ENCODE results near the gene EFNA3.

The EFNA3 gene

DNA sequence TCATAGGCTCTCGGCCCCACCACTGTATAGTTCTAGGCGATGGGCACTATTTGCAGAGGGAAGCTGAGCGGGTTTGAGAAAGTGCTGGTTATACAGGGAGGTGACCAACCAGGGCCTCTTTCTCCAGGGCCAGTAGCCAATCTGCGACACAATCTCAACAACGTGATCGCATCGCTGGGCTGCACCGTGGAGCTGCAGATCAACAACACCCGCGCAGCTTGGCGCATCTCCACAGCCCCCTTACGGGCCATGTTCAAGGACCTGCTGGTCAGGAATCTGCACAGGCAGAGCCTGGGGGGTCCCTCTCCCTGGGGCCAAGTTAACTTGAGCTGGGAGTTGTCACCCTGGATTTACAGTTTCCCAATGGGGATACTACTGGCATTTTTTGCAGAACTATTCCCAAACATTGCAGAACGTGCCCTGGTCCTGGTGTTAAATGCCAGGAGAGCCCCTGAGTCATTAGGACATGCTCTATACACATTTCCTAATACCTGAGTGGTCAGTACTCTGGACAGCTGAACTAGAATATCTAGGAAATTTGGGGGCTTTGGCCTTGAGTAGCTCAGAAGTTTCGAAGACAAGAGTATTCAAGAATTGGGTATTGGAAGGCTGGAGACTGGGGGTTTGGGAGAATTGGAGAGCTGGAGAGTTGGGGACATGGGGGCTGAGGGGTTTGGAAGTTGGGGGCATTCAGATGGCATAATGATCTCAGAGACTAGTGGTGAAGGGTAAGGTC is 38.1 kb upstream of the EFNA3 start:
- H3K27ac Mint-ChIP-seq = no peak overlapping the region
- H3K4me3 Mint-ChIP-seq = no peak overlapping the region
- no peaks in the 10 kb centered on the region for H3K36me3 Mint-ChIP-seq (ENCODE audit: low read depth)
- peaks cover 2% of the 10 kb centered on the region for H3K27me3 Mint-ChIP-seq
- H3K4me1 Mint-ChIP-seq (ENCODE audit: low read depth) = peaks cover 7% of the 10 kb centered on the region
- H3K9me3 Mint-ChIP-seq = no peaks in the 10 kb centered on the region
- DNase-seq = no peak

DNA sequence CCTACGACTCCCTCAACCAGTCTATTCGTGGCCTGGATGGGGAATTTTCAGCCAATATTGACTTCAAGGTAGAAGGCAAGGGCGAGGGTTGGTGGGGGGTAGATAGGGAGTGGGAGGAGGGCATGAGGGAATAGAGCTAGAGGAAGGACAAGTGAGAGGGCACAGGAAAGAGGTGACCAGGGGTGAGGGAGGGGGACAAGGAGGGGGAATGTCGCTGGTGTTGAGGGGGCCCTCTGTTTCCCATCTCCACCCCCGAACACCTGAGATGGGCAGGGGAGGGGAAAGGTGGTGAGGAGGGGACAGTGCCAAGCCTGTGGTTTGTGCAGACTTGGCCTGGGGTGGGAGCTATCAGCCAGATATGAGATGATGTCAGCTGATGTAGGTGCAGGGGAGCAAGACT is 35.8 kb upstream of the EFNA3 start:
- Mint-ChIP-seq H3K9me3 (no peaks in the 10 kb centered on the region), H3K4me1 (ENCODE audit: low read depth) (peaks cover 7% of the 10 kb centered on the region), H3K27me3 (peaks cover 2% of the 10 kb centered on the region), H3K27ac (no peak overlapping the region), H3K4me3 (no peak overlapping the region), H3K36me3 (ENCODE audit: low read depth) (no peaks in the 10 kb centered on the region)
- DNase-seq = no peak

DNA sequence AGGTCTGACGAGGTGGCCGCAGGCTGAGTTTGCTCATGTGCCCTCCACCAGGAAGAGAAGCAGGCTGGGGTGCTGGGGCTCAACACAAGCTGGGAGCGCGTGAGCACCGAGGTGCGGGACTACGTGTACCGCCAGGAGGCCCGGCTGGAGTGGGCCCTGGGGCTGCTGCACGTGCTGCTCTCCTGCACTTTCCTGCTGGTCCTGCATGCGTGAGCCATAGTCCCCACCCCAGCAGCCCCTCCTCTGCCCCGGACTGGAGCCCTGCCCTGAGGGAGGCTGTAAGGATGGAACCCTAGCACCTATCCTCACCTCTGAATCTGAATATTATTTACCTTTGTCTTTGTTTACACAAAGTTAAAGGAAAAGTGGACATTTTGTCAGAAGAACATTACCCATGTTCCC is 35.3 kb upstream of the EFNA3 start:
- no peaks in the 10 kb centered on the region for H3K9me3 Mint-ChIP-seq
- H3K4me1 Mint-ChIP-seq (ENCODE audit: low read depth) = peaks cover 7% of the 10 kb centered on the region
- peaks cover 2% of the 10 kb centered on the region for H3K27me3 Mint-ChIP-seq
- H3K4me3 Mint-ChIP-seq = no peak overlapping the region
- H3K27ac Mint-ChIP-seq = no peak overlapping the region
- no peaks in the 10 kb centered on the region for H3K36me3 Mint-ChIP-seq (ENCODE audit: low read depth)
- no peak for DNase-seq

DNA sequence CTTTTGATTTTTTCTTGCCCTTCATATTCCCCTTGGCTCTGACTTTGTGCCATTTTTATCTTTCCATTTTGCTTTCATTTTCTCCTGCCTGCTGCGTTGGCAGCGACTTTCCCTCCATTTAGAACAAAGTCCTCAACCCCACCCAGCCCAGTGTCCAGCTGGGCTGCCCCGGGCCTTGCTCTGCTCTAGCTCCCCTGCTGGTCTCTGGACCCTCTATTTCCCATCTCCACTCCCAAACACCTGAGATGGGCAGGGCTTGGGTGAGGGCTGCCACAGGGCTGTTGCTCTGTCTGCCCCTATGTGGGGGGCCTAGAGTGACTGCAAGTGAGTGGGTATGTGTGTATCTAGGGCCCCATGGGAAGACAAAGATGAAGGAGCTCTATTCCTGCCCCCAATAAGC is 34.8 kb upstream of the EFNA3 start:
- Mint-ChIP-seq H3K4me3 (no peak overlapping the region), H3K9me3 (no peaks in the 10 kb centered on the region), H3K27me3 (no peaks in the 10 kb centered on the region), H3K36me3 (ENCODE audit: low read depth) (no peaks in the 10 kb centered on the region), H3K27ac (no peak overlapping the region), H3K4me1 (ENCODE audit: low read depth) (peaks cover 7% of the 10 kb centered on the region)
- DNase-seq = no peak

DNA sequence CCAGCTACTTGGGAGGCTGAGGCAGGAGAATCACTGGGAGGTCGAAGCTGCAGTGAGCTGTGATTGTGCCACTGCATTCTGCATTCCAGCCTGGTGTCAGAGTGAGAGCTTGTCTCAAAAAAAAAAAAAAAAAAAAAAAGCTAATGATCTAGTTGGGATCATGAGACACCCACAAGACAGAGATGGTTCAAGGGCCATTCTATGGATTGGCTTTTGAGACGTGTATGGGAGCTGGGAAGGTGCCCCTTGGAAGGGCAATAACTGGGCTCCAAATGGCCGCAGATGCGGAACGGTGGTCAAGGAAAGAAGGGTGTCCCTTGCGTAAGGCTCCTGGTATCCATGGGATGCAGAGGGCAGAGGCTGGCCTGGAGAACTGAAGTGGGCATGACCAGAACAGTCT is 34.3 kb upstream of the EFNA3 start:
- H3K27ac Mint-ChIP-seq = no peak overlapping the region
- H3K36me3 Mint-ChIP-seq (ENCODE audit: low read depth) = no peaks in the 10 kb centered on the region

DNA sequence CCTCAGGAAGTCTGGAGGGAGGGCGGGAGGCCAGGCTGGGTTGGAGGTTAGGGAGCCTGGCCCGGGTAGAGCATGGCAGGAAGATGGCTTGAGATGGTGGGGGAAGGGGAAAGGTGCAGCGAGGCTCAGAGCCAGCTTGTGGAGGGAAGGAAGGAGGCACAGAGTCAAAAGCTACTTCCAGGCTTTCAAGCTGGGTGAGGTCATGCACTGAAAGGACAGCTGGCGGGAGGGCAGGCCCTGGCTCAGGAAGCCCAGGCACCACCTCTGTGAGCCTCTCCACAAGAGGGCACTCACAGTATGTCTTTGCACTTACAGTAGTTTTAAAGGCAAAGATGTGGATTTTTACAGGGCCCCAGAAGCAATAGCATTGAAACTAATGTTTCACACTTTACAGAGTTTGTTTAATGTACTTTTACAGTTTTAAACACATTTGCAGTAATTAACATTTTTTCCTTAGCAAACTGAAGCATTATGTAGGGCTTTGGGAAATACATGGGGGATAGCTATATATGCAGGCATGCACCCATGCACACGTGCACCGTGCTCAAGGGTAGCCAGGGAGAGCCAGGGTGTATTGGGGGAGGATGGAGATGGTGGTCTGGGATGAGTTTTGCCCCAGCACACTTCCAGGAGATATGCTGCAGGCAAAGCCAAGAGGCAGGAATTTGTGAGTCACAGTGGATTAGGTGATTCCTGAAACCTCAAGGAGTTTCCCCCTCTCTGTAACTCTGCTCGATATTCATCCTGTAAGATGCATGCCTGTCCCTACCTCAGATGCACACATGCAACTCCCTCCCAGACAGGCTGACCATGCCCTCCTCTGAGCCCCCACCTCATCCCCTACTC is 33.6 kb upstream of the EFNA3 start:
- no peaks in the 10 kb centered on the region for H3K27me3 Mint-ChIP-seq
- DNase-seq = peak; percentile 55
- no peak overlapping the region for H3K4me3 Mint-ChIP-seq
- H3K9me3 Mint-ChIP-seq = no peaks in the 10 kb centered on the region
- no peak overlapping the region for H3K27ac Mint-ChIP-seq
- H3K4me1 Mint-ChIP-seq (ENCODE audit: low read depth) = peaks cover 12% of the 10 kb centered on the region
- H3K36me3 Mint-ChIP-seq (ENCODE audit: low read depth) = no peaks in the 10 kb centered on the region

More for the DNA sequence above, 34.3 kb upstream of the EFNA3 start:
- H3K9me3 Mint-ChIP-seq = no peaks in the 10 kb centered on the region
- H3K27me3 Mint-ChIP-seq = no peaks in the 10 kb centered on the region
- DNase-seq = no peak
- H3K4me3 Mint-ChIP-seq = no peak overlapping the region
- peaks cover 7% of the 10 kb centered on the region for H3K4me1 Mint-ChIP-seq (ENCODE audit: low read depth)

DNA sequence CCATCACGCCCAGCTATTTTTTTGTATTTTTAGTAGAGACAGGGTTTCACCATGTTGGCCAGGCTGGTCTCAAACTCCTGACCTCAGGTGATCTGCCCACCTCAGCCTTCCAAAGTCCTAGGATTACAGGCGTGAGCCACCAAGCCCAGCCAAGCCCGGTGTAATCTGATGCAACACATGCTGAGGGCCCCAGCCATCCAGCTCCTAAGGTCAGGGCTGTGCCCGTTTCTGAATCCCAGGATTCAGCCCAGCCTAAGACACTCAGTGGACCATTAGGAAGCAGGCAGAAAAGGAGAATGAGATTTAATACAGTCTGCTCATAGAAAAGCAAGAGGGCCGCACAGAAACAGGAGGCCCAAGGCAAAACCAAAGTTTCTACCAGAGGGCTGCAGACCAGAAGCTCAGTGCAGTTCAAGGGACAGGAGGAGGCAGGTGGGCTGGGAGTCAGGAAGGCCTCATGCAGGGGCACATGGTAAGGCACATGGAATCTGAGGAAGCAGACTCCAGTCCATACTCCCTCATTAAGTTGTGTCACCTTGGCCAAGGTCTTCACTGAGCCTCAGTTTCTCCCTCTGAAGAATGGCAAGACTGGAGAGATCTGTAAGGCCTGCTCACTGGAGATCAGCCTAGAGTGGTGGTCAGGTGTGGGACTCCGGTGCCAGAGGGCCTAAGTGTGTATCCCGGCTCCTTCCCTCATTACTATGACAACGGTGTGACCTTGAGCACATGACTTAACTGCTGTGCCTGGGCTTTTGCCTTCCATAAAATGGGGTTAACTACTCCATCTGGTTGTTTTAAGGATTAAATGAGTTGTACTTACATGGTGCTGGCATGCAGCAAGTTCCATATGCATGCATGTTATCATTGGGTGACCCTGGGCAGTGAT is 29.9 kb upstream of the EFNA3 start:
- Mint-ChIP-seq H3K27me3 (no peaks in the 10 kb centered on the region), H3K4me3 (no peak overlapping the region), H3K4me1 (ENCODE audit: low read depth) (peaks cover 34% of the 10 kb centered on the region), H3K36me3 (ENCODE audit: low read depth) (peaks cover 8% of the 10 kb centered on the region), H3K9me3 (no peaks in the 10 kb centered on the region), H3K27ac (no peak overlapping the region)
- DNase-seq = no peak

DNA sequence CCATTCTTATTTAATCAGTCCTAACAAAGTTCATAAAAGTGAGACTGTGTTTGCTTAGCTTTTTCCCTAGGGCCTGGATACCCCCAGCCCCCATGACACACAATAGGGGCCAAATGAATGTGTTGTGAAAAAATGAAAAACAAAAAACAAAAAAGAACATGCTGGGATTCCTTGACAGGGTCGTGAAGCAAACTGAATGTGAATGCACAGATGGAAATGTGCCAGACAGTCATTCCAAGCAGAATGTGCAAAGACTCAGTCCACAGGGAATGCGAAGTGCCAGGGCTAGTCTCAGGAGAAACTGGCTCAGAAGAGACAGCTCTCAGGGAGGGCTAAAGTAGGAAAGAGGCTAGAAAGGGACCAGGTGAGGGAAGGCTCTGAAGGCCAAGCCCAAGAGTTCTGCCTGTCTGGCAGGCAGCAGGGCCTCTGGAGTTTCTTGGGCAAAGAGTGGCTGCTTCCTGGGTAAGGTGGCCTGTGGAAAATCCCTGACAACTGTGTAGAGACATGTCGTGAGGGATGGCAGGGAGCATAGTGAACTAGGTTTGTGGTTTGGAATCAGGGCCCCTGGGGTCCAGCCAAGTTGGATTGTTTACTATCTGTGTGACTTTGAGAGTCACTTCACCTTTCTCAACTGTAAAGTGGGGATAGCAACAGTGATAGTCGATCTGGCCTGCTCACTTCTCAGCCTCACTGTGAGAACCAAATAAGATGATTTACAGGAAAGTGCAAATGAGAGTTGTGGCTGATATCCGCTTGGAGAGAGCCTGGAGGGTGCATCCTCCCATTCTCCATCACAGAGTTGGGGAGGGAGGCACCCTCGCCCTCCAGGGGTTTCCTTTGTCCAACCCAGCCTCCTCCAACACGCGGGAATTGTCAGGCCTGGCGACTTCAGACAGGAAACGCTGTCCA is 28.7 kb upstream of the EFNA3 start:
- Mint-ChIP-seq H3K27ac (peak overlapping the region; percentile 86), H3K9me3 (no peaks in the 10 kb centered on the region), H3K36me3 (ENCODE audit: low read depth) (peaks cover 16% of the 10 kb centered on the region), H3K27me3 (no peaks in the 10 kb centered on the region), H3K4me3 (peak overlapping the region; percentile 80), H3K4me1 (ENCODE audit: low read depth) (peaks cover 32% of the 10 kb centered on the region)
- DNase-seq = no peak

DNA sequence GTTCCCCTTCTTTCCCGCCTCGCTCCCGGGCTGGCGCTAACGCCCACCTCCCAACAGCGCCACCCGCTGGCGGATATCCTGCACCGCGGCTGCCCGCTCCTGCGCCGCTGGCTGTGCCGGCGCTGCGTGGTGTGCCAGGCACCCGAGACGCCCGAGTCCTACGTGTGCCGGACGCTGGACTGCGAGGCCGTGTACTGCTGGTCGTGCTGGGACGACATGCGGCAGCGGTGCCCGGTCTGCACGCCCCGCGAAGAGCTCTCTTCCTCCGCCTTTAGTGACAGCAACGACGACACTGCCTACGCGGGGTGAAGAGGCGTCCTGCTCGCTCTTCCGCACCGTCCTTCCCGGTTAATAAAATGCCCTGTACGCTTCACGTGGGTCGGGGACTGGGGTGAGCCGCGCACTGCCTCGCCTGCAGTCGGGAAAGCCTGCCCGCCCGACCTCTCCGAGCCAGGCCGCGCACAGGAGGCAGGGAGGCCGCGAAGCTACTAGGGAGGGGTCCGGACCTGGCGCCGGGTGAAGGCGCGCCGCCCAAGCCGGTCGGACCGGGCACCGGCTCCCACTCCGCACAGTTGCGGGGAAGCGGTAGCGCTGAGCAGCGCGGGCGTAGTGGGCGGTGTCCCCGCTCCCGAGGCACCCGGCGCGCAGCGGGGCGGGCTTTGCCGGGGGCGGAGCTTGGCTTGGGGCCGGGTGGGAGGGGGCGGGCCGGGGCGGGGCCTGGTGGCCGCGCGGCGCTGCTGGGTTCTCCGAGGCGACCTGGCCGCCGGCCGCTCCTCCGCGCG is 27.9 kb upstream of the EFNA3 start, which contains the start of gene ADAM15:
ADAM15 (plus strand) TSS at position 757 of the 782 bp plus-strand sequence. CDS start 71 bp downstream, outside the sequence.
- H3K9me3 Mint-ChIP-seq = no peaks in the 10 kb centered on the region
- no peaks in the 10 kb centered on the region for H3K27me3 Mint-ChIP-seq

DNA sequence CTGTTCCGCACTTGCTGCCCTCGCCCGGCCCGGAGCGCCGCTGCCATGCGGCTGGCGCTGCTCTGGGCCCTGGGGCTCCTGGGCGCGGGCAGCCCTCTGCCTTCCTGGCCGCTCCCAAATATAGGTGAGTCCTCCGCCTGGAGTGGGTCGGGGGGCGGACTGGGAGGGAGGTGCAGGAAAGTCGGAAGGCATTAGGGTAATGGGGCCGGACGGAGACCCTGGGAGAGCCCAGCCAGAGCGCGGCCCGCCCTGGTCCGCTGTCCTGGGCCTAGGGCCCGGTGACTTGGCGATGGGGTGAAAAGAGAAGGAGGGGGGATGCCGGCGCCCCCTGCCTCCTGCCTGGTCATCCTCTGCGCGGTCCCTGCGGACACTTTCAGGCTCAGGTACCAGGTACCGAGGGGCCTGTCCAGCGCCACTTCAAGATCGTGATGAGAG is 27.3 kb upstream of the EFNA3 start:
- Mint-ChIP-seq H3K4me3 (peak overlapping the region; percentile 85), H3K4me1 (ENCODE audit: low read depth) (peaks cover 26% of the 10 kb centered on the region), H3K27ac (no peak overlapping the region), H3K36me3 (ENCODE audit: low read depth) (peaks cover 29% of the 10 kb centered on the region), H3K9me3 (no peaks in the 10 kb centered on the region), H3K27me3 (no peaks in the 10 kb centered on the region)
- no peak for DNase-seq

More for the DNA sequence above, 27.9 kb upstream of the EFNA3 start, which contains the start of gene ADAM15:
- Mint-ChIP-seq H3K36me3 (ENCODE audit: low read depth) (peaks cover 23% of the 10 kb centered on the region), H3K27ac (peak within 1 kb of the TSS; percentile 86), H3K4me3 (peak within 1 kb of the TSS; percentile 85), H3K4me1 (ENCODE audit: low read depth) (peaks cover 26% of the 10 kb centered on the region)
- peak; percentile 90 for DNase-seq

DNA sequence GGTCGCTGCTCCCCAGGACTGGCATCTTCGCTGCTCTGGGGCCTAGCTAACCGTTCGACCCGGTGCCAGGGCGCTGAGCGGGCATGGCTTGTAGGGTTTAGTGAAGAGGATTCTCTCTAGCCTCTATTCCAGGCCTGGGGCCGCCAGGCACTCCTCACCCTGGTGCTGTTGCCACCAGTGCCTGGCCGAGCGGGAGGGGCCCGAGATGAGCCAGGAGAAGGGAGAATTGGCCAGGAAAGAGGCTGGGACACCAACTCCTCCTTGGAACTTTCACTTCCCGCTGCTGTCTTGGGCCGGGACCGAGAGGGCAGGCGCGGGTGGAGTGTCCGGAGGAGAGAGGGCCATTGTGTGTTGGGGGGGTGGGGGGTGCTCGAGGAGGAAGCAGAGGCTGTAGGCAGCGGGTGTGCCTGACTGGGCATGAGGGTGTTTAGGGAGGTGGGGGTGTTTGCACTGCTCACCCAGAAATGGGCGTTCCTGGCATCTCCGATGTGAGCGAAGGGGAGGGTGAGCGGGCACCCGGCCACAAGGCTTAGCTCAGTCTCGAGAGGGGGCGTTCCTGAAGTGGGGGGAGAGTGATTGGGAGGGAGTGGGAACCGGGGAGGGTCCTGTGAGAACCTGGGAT is 26.7 kb upstream of the EFNA3 start:
- H3K4me3 Mint-ChIP-seq = peak overlapping the region; percentile 85
- no peaks in the 10 kb centered on the region for H3K9me3 Mint-ChIP-seq
- peak; percentile 66 for DNase-seq
- H3K36me3 Mint-ChIP-seq (ENCODE audit: low read depth) = peaks cover 34% of the 10 kb centered on the region
- no peaks in the 10 kb centered on the region for H3K27me3 Mint-ChIP-seq
- no peak overlapping the region for H3K27ac Mint-ChIP-seq
- H3K4me1 Mint-ChIP-seq (ENCODE audit: low read depth) = peaks cover 26% of the 10 kb centered on the region

DNA sequence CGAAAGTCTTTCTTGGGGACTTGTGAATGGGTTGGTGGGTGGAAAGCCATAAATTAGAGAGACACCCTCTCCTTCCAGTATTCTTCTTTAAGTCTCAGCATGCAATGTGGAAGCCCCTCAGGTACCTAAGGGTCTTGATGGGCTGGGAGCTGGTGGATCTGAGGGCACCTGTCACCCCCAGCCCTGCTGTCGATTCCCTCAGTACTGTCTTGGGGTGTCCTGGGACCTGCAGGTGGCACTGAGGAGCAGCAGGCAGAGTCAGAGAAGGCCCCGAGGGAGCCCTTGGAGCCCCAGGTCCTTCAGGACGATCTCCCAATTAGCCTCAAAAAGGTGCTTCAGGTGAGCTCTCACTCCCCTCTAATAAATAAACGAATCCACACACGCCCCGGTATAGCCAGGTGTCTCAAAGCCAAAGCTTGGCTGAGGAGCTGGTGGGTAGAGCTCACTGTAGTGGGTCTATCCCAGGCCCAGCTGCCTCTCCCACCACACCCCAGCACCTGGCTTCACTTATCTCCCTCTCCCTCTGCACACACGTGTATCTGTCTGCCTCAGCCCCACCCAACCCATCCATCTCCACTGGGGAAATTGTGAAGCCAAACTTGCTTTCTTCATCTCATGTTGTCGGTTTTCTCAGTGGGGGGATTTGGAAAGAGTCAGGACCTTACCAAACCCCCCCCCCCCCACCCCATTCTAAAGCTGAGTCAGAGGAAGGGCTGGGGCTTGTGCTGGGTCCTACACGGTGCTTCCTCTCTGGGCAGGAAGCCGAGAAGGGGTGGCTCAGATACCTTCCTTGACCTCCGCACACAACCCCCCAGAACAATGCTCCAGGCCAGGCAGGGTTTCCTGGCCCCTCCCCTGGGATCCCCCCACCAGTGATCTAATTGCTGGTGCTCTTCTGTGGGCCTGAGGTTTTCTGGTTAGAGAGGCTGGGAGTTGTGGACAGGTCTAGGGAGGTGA is 25.9 kb upstream of the EFNA3 start:
- Mint-ChIP-seq H3K9me3 (no peaks in the 10 kb centered on the region), H3K27ac (peak overlapping the region; percentile 55), H3K4me3 (peak overlapping the region; percentile 85), H3K4me1 (ENCODE audit: low read depth) (peaks cover 26% of the 10 kb centered on the region), H3K27me3 (no peaks in the 10 kb centered on the region), H3K36me3 (ENCODE audit: low read depth) (peaks cover 41% of the 10 kb centered on the region)
- peak; percentile 47 for DNase-seq
